Astrocyte (in vitro differentiated cells and primary cell): ENCODE results near the gene ZNF593OS.

Experiments used
- EZH2 ChIP-seq: IDR thresholded peaks from 2 replicates; pipeline ENCODE4 v1.6.1; 2012; ENCODE audit warnings: mild to moderate bottlenecking, low read length, inconsistent platforms; ENCODE audit not compliant: insufficient read depth
- TF ChIP-seq, protein P1 (sequence below): IDR thresholded peaks from 2 replicates; pipeline ENCODE4 v1.5.1; 2011; ENCODE audit warnings: low read depth, mild to moderate bottlenecking, inconsistent platforms, low read length, moderate library complexity; ENCODE audit not compliant: insufficient read depth

DNA sequence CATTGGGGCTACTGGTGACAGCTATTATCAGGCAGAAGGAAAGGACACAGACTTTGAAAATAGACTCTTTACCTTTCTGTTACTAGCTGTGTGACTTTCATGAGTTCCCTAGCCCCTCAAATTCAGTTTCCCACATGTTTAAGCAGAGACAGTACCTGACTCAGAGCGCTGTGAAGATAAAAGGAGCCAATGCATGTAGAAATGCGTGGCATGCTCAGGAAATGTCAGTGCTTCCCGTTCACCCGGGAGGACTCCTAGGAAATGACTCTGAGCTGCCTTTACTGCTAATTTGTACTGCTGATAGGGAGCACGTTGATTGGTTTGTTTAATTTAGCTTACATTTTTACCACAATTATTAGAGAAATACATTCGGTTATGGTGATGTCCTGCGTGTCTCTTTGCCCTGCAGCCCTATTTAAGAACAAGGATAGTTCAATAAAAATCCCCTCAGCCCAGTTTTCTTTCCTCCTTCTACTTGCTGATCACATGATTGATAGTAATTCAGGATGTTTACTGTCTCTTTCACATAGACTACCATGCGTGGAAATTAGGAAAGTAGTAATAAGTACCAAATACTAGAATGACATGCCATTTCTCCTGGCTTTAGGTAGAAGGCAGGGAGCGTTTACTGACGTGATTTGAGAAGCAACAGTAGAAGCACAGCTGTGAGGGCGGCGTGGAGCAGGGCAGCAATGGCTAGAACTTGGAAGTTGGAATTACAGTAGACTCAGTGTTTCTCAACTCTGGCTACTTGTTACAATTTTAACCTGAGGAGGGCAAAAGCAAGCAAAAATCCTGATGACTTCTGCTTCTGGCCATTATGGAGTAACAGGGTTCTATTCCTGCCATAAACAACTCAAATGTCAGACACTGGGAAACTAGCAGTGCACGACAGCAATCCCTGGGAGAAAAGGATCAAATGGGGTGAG is 44.1 kb downstream of the ZNF593OS start:
- TF ChIP-seq, protein P1, sequence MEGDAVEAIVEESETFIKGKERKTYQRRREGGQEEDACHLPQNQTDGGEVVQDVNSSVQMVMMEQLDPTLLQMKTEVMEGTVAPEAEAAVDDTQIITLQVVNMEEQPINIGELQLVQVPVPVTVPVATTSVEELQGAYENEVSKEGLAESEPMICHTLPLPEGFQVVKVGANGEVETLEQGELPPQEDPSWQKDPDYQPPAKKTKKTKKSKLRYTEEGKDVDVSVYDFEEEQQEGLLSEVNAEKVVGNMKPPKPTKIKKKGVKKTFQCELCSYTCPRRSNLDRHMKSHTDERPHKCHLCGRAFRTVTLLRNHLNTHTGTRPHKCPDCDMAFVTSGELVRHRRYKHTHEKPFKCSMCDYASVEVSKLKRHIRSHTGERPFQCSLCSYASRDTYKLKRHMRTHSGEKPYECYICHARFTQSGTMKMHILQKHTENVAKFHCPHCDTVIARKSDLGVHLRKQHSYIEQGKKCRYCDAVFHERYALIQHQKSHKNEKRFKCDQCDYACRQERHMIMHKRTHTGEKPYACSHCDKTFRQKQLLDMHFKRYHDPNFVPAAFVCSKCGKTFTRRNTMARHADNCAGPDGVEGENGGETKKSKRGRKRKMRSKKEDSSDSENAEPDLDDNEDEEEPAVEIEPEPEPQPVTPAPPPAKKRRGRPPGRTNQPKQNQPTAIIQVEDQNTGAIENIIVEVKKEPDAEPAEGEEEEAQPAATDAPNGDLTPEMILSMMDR, result no peak
- TF ChIP-seq EZH2, result no peak
